Right lobe of liver (tissue), 6 donors: Measurements from ENCODE around the gene TAGLN2. TPM values are rescaled to one million over a fixed set of nuclear protein-coding genes. Genes with fewer than 3 reads are reported as not detected.
A peak's percentile ranks its signal among the peaks of the same experiment; 100 is the strongest.

Experiments
- ATAC-seq, 4 donors: fragments of 200-7000 bp; cut with Tn5 transposase; one replicate each; pipeline ENCODE4 v1.9.1; 2020; ENCODE audit warnings: mild to moderate bottlenecking in 4 of 4, moderate library complexity in 4 of 4
- DNase-seq, 3 donors: peaks; one replicate each; pipeline ENCODE4 v3.0.0-alpha.2; 2020
- H3K27ac ChIP-seq, 3 donors: fragments of 200-600 bp; one replicate each; pipeline ENCODE4 v1.8.0; 2022
- H3K27me3 ChIP-seq, 2 donors: fragments of 200-600 bp; one replicate each; pipeline ENCODE4 v1.8.0; 2022
- H3K36me3 ChIP-seq, 4 donors: fragments of 200-600 bp; sonication (generic) in 1 of 4; one replicate each; pipeline versions ENCODE4 v1.5.1 to v1.8.0; 2017 to 2022; ENCODE audit warnings: control low read depth in 1 of 4
- H3K4me1 ChIP-seq, 4 donors: fragments of 200-600 bp; sonication (generic) in 1 of 4; one replicate each; pipeline versions ENCODE4 v1.5.1 to v1.8.0; 2017 to 2022; ENCODE audit warnings: control low read depth in 1 of 4
- H3K4me3 ChIP-seq, 3 donors: fragments of 200-600 bp; one replicate each; pipeline ENCODE4 v1.8.0; 2022
- H3K9me3 ChIP-seq, 4 donors: fragments of 200-600 bp; sonication (generic) in 1 of 4; one replicate each; pipeline versions ENCODE4 v1.5.1 to v1.8.0; 2017 to 2022; ENCODE audit warnings: control low read depth in 1 of 4
- POLR2A ChIP-seq: fragments of 450-650 bp; IDR thresholded peaks from one replicate; pipeline ENCODE4 v1.6.1; 2017; ENCODE audit warnings: antibody characterized with exemption, mild to moderate bottlenecking
- WGBS: methylation state at CpG from one replicate; pipeline ENCODE4 v1.1.6; 2018; ENCODE audit warnings: low coverage, low lambda C conversion rate; ENCODE audit not compliant: insufficient coverage; ENCODE audit errors: missing lambda C conversion rate; 5-methylcytosine and 5-hydroxymethylcytosine counted together
- intact Hi-C, 2 donors: fragments of 100-400 bp; cut with DNase I; formaldehyde crosslinking; loops; one replicate each; pipeline versions ENCODE4 v1.11.2 to v1.14.1; 2022
- total RNA-seq, 6 experiments: library from RNA; depleted of rRNA in 2 of 6; stranded (reverse); fragments of >200 nt in 2 of 6; fragmentation: NEBNext Ultra II Directional in 3 of 6; extraction: Animal tissue kit (Norgen Biotek cat#: 25700) in 3 of 6; gene quantifications; one replicate each; pipeline versions ENCODE4 v1.1.0 to v1.2.4, GENCODE V29; 2016 to 2023
- TF ChIP-seq, protein P1 (sequence below), 4 donors: fragments of 200-600 bp in 3 of 4; fragments of 450-650 bp in 1 of 4; IDR thresholded peaks; one replicate each; pipeline versions ENCODE4 v1.5.1 to v1.8.0; 2016 to 2022; ENCODE audit warnings: antibody characterized with exemption in 4 of 4, mild to moderate bottlenecking in 2 of 4
- donor health status: DM: no; HTN: yes; CAD: no.
- donor health status: DM: no; HTN: no; CAD: no.
- donor health status: DM: no; HTN: no; CAD: no.
- donor health status: DM: no; HTN: yes; CAD: no.
- donor health status: DM: no; HTN: yes; CAD: no.

Gene TAGLN2
- total RNA-seq, 6 experiments from 2014 or later, result 53.2 to 200 (median 117) TPM

DNA sequence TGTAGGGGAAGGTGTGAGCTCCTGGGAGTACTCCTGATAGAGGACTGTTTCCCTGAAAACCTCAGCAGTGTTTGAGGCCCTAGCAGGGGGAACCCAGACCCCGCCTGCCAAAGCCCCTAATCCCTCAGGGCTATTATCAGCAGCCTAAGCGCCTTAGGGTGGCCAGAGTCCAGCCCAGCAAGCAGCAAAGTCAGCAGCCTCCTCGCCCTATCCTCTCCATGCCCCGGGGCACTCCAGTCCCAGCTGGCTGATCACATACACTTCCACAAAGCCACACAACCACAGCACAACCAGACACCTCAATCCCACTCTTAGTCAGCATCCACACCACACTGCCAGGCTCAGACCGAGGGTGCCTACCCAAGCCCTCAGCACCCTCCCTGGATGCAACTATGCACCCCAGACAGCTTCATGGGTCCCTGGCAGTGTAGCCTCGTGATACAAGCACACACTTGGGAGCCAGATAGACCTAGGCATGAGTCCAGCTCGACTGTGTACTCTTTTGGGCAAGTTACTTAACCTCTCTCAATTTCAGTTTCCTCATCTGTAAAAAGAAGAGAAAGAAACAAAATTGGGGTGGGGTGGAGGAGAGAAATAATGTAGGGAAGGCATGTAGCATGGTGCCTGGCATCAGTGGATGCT, 13.0 kb upstream of the TAGLN2 start:
- ATAC-seq, result peak; percentile 27 to 59 (median 35)

DNA sequence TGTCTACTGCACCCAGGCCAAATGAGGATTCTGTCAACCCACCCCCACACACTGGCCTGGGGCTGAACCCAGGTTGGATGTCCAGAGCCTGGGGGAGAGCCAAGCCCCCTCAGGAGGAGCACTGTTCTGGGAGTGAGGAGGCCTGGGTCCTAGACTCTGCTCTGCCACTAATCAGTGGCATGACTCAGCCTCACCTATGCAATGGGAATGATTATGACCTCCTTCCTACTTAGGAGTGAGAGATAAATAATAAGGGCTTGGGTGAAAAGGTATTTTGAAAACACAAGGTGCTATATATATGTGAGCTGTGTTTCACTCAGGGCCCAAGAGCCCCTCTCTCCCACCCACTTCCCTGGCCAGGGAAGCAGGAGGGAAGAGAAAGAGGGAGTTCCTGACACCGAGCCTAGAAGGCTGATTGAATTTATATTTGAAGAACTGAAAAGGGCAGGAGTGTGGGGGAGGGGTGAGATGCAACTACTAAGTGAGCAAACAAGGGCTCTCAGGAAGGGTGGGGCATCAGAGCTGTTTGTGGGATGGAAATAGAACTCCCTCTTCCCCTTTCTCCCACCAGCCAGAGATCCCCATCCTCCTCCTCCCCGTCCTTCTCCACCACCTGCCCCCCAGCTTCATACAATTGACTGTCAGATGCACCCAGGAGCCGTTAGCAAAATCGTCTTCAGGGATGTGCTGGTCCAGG, 11.9 kb upstream of the TAGLN2 start:
- ATAC-seq (peak; percentile 8 to 29 (median 12)), DNase-seq (no peak)
- no peak overlapping the region for H3K4me3 ChIP-seq
- H3K27me3 ChIP-seq, result no peaks in the 10 kb centered on the region
- H3K4me1 ChIP-seq, result peaks cover 0 to 34% (median 9%) of the 10 kb centered on the region in 4 donors
- TF ChIP-seq POLR2A, result no peak
- TF ChIP-seq, protein P1, sequence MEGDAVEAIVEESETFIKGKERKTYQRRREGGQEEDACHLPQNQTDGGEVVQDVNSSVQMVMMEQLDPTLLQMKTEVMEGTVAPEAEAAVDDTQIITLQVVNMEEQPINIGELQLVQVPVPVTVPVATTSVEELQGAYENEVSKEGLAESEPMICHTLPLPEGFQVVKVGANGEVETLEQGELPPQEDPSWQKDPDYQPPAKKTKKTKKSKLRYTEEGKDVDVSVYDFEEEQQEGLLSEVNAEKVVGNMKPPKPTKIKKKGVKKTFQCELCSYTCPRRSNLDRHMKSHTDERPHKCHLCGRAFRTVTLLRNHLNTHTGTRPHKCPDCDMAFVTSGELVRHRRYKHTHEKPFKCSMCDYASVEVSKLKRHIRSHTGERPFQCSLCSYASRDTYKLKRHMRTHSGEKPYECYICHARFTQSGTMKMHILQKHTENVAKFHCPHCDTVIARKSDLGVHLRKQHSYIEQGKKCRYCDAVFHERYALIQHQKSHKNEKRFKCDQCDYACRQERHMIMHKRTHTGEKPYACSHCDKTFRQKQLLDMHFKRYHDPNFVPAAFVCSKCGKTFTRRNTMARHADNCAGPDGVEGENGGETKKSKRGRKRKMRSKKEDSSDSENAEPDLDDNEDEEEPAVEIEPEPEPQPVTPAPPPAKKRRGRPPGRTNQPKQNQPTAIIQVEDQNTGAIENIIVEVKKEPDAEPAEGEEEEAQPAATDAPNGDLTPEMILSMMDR (IDR thresholded peaks at IDR 0.05), result no peak
- peaks cover 0 to 13% (median 0%) of the 10 kb centered on the region in 4 donors for H3K36me3 ChIP-seq
- H3K27ac ChIP-seq, result no peak overlapping the region
- WGBS, result 38% methylated on average over 4 of the region's 4 CpGs
- no peaks in the 10 kb centered on the region for H3K9me3 ChIP-seq
- intact Hi-C loops, result no loop called here

More for the DNA sequence above, 13.0 kb upstream of the TAGLN2 start:
- no peak overlapping the region for H3K27ac ChIP-seq
- peaks cover 0 to 34% (median 9%) of the 10 kb centered on the region in 4 donors for H3K4me1 ChIP-seq
- H3K27me3 ChIP-seq, result no peaks in the 10 kb centered on the region
- H3K9me3 ChIP-seq, result no peaks in the 10 kb centered on the region
- WGBS, result 30% methylated on average over 5 of the region's 7 CpGs
- TF ChIP-seq, protein P1 (IDR thresholded peaks at IDR 0.05), result no peak
- TF ChIP-seq POLR2A, result no peak
- no peak for DNase-seq
- peaks cover 0 to 13% (median 0%) of the 10 kb centered on the region in 4 donors for H3K36me3 ChIP-seq
- intact Hi-C loops, result no loop called here
- no peak overlapping the region for H3K4me3 ChIP-seq

DNA sequence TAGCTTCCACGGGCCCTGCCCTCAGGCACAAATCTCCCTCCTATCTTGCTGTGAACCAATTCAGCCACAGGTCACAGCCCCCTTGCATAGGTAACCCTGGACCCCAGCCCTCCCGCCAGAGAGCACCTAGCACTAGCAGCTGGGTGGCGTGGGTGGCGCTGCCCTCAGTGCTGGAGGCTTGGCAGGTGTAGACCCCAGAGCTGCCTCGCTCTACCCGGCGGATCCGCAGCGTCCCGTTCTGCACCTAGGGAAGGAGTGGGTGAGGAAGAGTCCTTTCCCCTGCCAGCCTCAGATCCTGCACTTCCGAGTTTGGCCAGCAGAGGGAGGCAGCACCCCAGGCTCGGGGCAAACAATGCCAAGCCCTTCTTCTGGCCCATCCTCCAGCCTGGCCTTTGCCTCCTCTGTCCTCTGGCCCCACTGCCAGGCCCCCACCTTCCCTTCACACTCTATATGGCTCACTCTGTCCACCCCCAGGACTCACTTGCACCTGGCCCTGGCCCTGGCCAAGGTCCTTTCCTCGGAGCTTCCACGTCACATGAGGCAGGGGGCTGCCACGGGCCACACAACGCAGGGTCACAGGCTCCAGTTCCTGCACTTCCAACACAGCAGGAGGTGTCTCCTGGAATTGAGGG, 11.1 kb upstream of the TAGLN2 start:
- Histone ChIP-seq H3K27ac (no peak overlapping the region), H3K4me3 (no peak overlapping the region), H3K36me3 (peaks cover 0 to 13% (median 0%) of the 10 kb centered on the region in 4 donors), H3K27me3 (no peaks in the 10 kb centered on the region), H3K9me3 (no peaks in the 10 kb centered on the region), H3K4me1 (peaks cover 0 to 34% (median 9%) of the 10 kb centered on the region in 4 donors)
- intact Hi-C loops, result no loop called here
- no peak for TF ChIP-seq POLR2A
- TF ChIP-seq, protein P1 (IDR thresholded peaks at IDR 0.05), result peak; percentile 96 to 98 (median 97)
- WGBS, result 22% methylated on average over 4 of the region's 16 CpGs
- peak; percentile 75 to 86 (median 83) for DNase-seq
- ATAC-seq, result peak; percentile 82 to 94 (median 86)

DNA sequence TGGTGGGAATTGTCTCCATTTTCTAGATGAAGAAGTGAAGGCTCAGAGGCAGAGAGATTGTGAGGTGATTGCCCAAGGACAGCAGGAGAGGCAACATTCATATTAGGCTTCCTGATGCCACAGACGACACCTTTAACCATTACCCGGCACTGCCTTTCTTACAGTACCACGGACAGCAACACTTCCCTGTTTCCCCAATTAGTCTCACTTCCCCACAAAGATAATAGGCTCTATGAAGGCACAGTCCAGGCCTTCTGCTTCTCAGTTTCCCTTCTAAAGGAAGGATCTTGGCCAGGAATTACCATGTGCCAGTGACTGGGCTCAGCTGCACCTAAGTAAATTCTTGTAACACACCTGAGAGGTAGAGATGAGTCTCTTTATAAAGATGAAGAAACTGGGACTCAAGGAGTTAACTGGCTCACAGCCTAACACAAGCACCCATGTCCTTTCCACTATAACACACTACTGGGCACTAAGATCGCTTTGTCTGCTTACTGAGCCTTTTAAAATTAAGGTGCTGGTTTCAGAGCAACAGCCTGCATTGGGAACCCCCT, 10.5 kb upstream of the TAGLN2 start:
- peaks cover 0 to 34% (median 9%) of the 10 kb centered on the region in 4 donors for H3K4me1 ChIP-seq
- H3K9me3 ChIP-seq, result no peaks in the 10 kb centered on the region
- H3K4me3 ChIP-seq, result no peak overlapping the region
- DNase-seq (no peak), ATAC-seq (peak in 1 of 4 donors; percentile 32)
- TF ChIP-seq POLR2A, result no peak
- H3K27me3 ChIP-seq, result no peaks in the 10 kb centered on the region
- peaks cover 0 to 13% (median 0%) of the 10 kb centered on the region in 4 donors for H3K36me3 ChIP-seq
- H3K27ac ChIP-seq, result no peak overlapping the region
- 79% methylated on average over 4 of the region's 4 CpGs for WGBS
- intact Hi-C loops, result no loop called here
